HCT116 (cell line): ENCODE results near the gene PRKCZ. TPM values are rescaled to one million over a fixed set of nuclear protein-coding genes. Genes with fewer than 3 reads are reported as not detected.

Source experiments
- ATAC-seq: fragments of 200-7000 bp; cut with Tn5 transposase; 2 replicates; pipeline ENCODE4 v1.9.1; 2020; ENCODE audit warnings: mild to moderate bottlenecking, moderate library complexity
- BruUV-seq: library from RNA; stranded (reverse); fragments of 400-500 nt; replicated peaks from 2 replicates; lab custom pipeline; 2021; lab: Mats Ljungman, UMichigan
- CTCF ChIA-PET: fragments of 300-600 bp; sonication (Branson Sonifier 250); formaldehyde crosslinking; loops from one replicate; lab custom pipeline; 2021; ENCODE audit warnings: antibody characterized with exemption; lab: Charles Lee
- POLR2A ChIA-PET: fragments of 300-600, 350-600 bp; sonication (Branson Sonifier 250); formaldehyde crosslinking; loops from one replicate; lab custom pipeline; 2021; ENCODE audit warnings: antibody characterized with exemption; lab: Charles Lee
- RAD21 ChIA-PET, 2 experiments: fragments of 300-600 bp; sonication (Branson Sonifier 250); formaldehyde crosslinking; loops; one replicate each; lab custom pipeline; 2023; ENCODE audit warnings: low total read pairs in 2 of 2; ENCODE audit not compliant: uncharacterized antibody in 2 of 2, unreplicated experiment in 2 of 2, low non-redundant PET in 1 of 2; lab: Charles Lee
- DNase-seq: peaks from one replicate; pipeline ENCODE4 v3.0.0-alpha.2; 2010; ENCODE audit warnings: low read depth, low spot score
- H2AFZ ChIP-seq: fragments of 200-600 bp; shearing (Covaris generic), sonication (generic); 2 replicates; pipeline ENCODE4 v1.6.1; 2017; ENCODE audit warnings: low read depth, mixed run types, mixed read lengths, antibody characterized with exemption, low read length; ENCODE audit not compliant: poor library complexity, severe bottlenecking
- H3K27ac ChIP-seq: 2 replicates; pipeline ENCODE4 v1.5.1; 2012; ENCODE audit warnings: low read depth, low read length
- H3K27me3 ChIP-seq: fragments of 200-600 bp; sonication (generic); 2 replicates; pipeline ENCODE4 v1.6.1; 2016; ENCODE audit warnings: mixed run types, low read length, mixed read lengths; ENCODE audit not compliant: insufficient read depth
- H3K36me3 ChIP-seq, 2 experiments: fragments of 200-500 bp in 1 of 2; fragments of 200-600 bp in 1 of 2; sonication (Bioruptor generic) in 1 of 2; sonication (generic) in 1 of 2; 2 replicates each; pipeline versions ENCODE4 v1.5.1 to v1.6.1; 2014 to 2016; ENCODE audit warnings: low read length in 2 of 2, inconsistent platforms in 1 of 2, mixed read lengths in 1 of 2, mixed run types in 1 of 2; ENCODE audit not compliant: insufficient read depth in 2 of 2, control insufficient read depth in 1 of 2
- H3K4me1 ChIP-seq, 2 experiments: fragments of 200-600 bp in 1 of 2; sonication (generic) in 1 of 2; 2 replicates each; pipeline versions ENCODE4 v1.5.1 to v1.6.1; 2012 to 2017; ENCODE audit warnings: low read length in 2 of 2, inconsistent platforms in 1 of 2, mild to moderate bottlenecking in 1 of 2, mixed read lengths in 1 of 2, mixed run types in 1 of 2, moderate library complexity in 1 of 2; ENCODE audit not compliant: insufficient read depth in 2 of 2, control insufficient read depth in 1 of 2
- H3K4me2 ChIP-seq: fragments of 200-600 bp; sonication (generic); 2 replicates; pipeline ENCODE4 v1.6.1; 2017; ENCODE audit warnings: mixed run types, low read length, mixed read lengths
- H3K4me3 ChIP-seq, 2 experiments: fragments of 200-600 bp in 1 of 2; sonication (generic) in 1 of 2; replicated peaks in 1 of 2; 2 replicates each; pipeline ENCODE4 v1.5.1; 2011 to 2016; ENCODE audit warnings: low read length in 2 of 2, control low read depth in 1 of 2, low read depth in 1 of 2, mild to moderate bottlenecking in 1 of 2, mixed read lengths in 1 of 2, mixed run types in 1 of 2
- H3K79me2 ChIP-seq: fragments of 200-600 bp; sonication (generic); 2 replicates; pipeline ENCODE4 v1.6.1; 2017; ENCODE audit warnings: mild to moderate bottlenecking, mixed run types, low read length, moderate library complexity, mixed read lengths; ENCODE audit not compliant: insufficient read depth
- H3K9ac ChIP-seq: fragments of 200-600 bp; sonication (generic); 2 replicates; pipeline ENCODE4 v1.6.1; 2016; ENCODE audit warnings: low read length, mixed read lengths
- H3K9me2 ChIP-seq: fragments of 200-600 bp; sonication (generic), shearing (Covaris generic); 2 replicates; pipeline ENCODE4 v1.6.1; 2017; ENCODE audit warnings: mixed run types, mild to moderate bottlenecking, moderate library complexity; ENCODE audit not compliant: insufficient read depth
- H3K9me3 ChIP-seq, 2 experiments: fragments of 200-500 bp in 1 of 2; fragments of 200-600 bp in 1 of 2; sonication (Bioruptor generic) in 1 of 2; sonication (generic) in 1 of 2; 2 replicates each; pipeline ENCODE4 v1.6.1; 2014 to 2017; ENCODE audit warnings: low read length in 2 of 2, mixed read lengths in 2 of 2, inconsistent platforms in 1 of 2, low read depth in 1 of 2, mild to moderate bottlenecking in 1 of 2, mixed run types in 1 of 2, moderate library complexity in 1 of 2; ENCODE audit not compliant: control insufficient read depth in 1 of 2, insufficient read depth in 1 of 2
- H4K20me1 ChIP-seq: fragments of 200-600 bp; sonication (generic), shearing (Covaris generic); 2 replicates; pipeline ENCODE4 v1.6.1; 2017; ENCODE audit warnings: mixed run types, mild to moderate bottlenecking, moderate library complexity; ENCODE audit not compliant: insufficient read depth
- CEBPB ChIP-seq: IDR thresholded peaks from 2 replicates; pipeline ENCODE4 v1.6.1; 2012; ENCODE audit warnings: low read depth
- CTCF ChIP-seq, 3 experiments: fragments of 200-600 bp in 1 of 3; sonication (generic) in 1 of 3; IDR thresholded peaks in 2 of 3; conservative IDR thresholded peaks in 1 of 3; 2 replicates each; pipeline ENCODE4 v1.5.1; 2012 to 2017; ENCODE audit warnings: low read depth in 2 of 3, low read length in 2 of 3, antibody characterized with exemption in 1 of 3, borderline replicate concordance in 1 of 3, control low read depth in 1 of 3, mild to moderate bottlenecking in 1 of 3, mixed read lengths in 1 of 3, mixed run types in 1 of 3, moderate library complexity in 1 of 3; ENCODE audit not compliant: insufficient read depth in 1 of 3
- EGR1 ChIP-seq: IDR thresholded peaks from 2 replicates; pipeline ENCODE4 v1.6.1; 2012; ENCODE audit warnings: low read depth
- ELF1 ChIP-seq: IDR thresholded peaks from 2 replicates; pipeline ENCODE4 v1.6.1; 2012; ENCODE audit warnings: low read depth, borderline replicate concordance
- EZH2 ChIP-seq: fragments of 200-600 bp; sonication (generic); IDR thresholded peaks from 2 replicates; pipeline ENCODE4 v1.6.1; 2017; ENCODE audit warnings: antibody characterized with exemption, mixed run types
- EZH2phosphoT487 ChIP-seq: fragments of 200-600 bp; IDR thresholded peaks from 2 replicates; pipeline ENCODE4 v1.6.1; 2018; ENCODE audit warnings: antibody characterized with exemption, borderline replicate concordance
- FOSL1 ChIP-seq: IDR thresholded peaks from 2 replicates; pipeline ENCODE4 v1.6.1; 2012; ENCODE audit warnings: low read depth
- MAX ChIP-seq: IDR thresholded peaks from 2 replicates; pipeline ENCODE4 v1.6.1; 2012
- POLR2A ChIP-seq: IDR thresholded peaks from 2 replicates; pipeline ENCODE4 v1.7.0; 2011; ENCODE audit warnings: borderline replicate concordance; ENCODE audit not compliant: insufficient read depth, insufficient read length; ENCODE audit errors: extremely low read depth
- POLR2AphosphoS5 ChIP-seq: IDR thresholded peaks from 2 replicates; pipeline ENCODE4 v1.6.1; 2011; ENCODE audit warnings: mild to moderate bottlenecking, low read depth, low read length, moderate library complexity
- RAD21 ChIP-seq: IDR thresholded peaks from 2 replicates; pipeline ENCODE4 v1.6.1; 2012; ENCODE audit warnings: low read depth, mild to moderate bottlenecking
- SIN3A ChIP-seq: IDR thresholded peaks from 2 replicates; pipeline ENCODE4 v1.6.1; 2012; ENCODE audit warnings: low read depth
- SP1 ChIP-seq: IDR thresholded peaks from 2 replicates; pipeline ENCODE4 v1.6.1; 2012; ENCODE audit warnings: low read depth
- TCF7L2 ChIP-seq: IDR thresholded peaks from 2 replicates; pipeline ENCODE4 v1.7.0; 2011; ENCODE audit warnings: borderline replicate concordance, inconsistent platforms; ENCODE audit not compliant: insufficient read depth, insufficient read length; ENCODE audit errors: extremely low read depth
- YY1 ChIP-seq: IDR thresholded peaks from 2 replicates; pipeline ENCODE4 v1.6.1; 2011; ENCODE audit warnings: low read length, low read depth, moderate library complexity, mild to moderate bottlenecking; ENCODE audit not compliant: insufficient replicate concordance; ENCODE audit errors: extremely low read depth
- ZFX ChIP-seq: fragments of 450-650 bp; IDR thresholded peaks from 2 replicates; pipeline ENCODE4 v1.6.1; 2017
- ZNF274 ChIP-seq: fragments of 200-500 bp; sonication (Bioruptor generic); IDR thresholded peaks from 2 replicates; pipeline ENCODE4 v1.6.1; 2014; ENCODE audit warnings: mild to moderate bottlenecking, low read depth, low read length, inconsistent platforms
- intact Hi-C: fragments of 100-400 bp; cut with micrococcal nuclease; formaldehyde crosslinking; loops from 2 replicates; pipeline ENCODE4 v1.10.0; 2022
- total RNA-seq: library from RNA; stranded (reverse); gene quantifications from one replicate; pipeline ENCODE4 v1.2.1, GENCODE V29; 2021; ENCODE audit not compliant: unreplicated experiment
- TF ChIP-seq, protein P1 (sequence below): IDR thresholded peaks from 2 replicates; pipeline ENCODE4 v1.6.1; 2011; ENCODE audit warnings: mild to moderate bottlenecking, low read length, moderate library complexity; ENCODE audit not compliant: insufficient replicate concordance; ENCODE audit errors: extremely low read depth
- TF ChIP-seq, protein P2 (sequence below): IDR thresholded peaks from 2 replicates; pipeline ENCODE4 v1.6.1; 2012

PRKCZ gene
- total RNA-seq, 1 experiment from 2014 or later = 46.8 TPM

GRCh38 chr1:2124446-2125198, 74.4 kb downstream of the PRKCZ start:
- Histone ChIP-seq H3K27ac (no peak overlapping the region), H3K79me2 (peaks cover 9% of the 10 kb centered on the region), H3K9ac (no peak overlapping the region), H3K4me3 (no peak overlapping the region), H3K9me3 (no peaks in the 10 kb centered on the region), H4K20me1 (no peaks in the 10 kb centered on the region), H3K27me3 (no peaks in the 10 kb centered on the region), H2AFZ (no peak overlapping the region), H3K36me3 (no peaks in the 10 kb centered on the region), H3K9me2 (no peaks in the 10 kb centered on the region), H3K4me2 (no peak overlapping the region), H3K4me1 (no peaks in the 10 kb centered on the region)
- ATAC-seq = 0 out of 2 replicates have a peak, but pooled peaks have one; percentile 25
- no peak for DNase-seq
- intact Hi-C loops = no loop called here
- BruUV-seq = no TSS peak
- no peak for TF ChIP-seq POLR2A
- TF ChIP-seq EZH2phosphoT487 = no peak
- TF ChIP-seq SP1 = no peak
- TF ChIP-seq ELF1 = no peak
- TF ChIP-seq, protein P1, sequence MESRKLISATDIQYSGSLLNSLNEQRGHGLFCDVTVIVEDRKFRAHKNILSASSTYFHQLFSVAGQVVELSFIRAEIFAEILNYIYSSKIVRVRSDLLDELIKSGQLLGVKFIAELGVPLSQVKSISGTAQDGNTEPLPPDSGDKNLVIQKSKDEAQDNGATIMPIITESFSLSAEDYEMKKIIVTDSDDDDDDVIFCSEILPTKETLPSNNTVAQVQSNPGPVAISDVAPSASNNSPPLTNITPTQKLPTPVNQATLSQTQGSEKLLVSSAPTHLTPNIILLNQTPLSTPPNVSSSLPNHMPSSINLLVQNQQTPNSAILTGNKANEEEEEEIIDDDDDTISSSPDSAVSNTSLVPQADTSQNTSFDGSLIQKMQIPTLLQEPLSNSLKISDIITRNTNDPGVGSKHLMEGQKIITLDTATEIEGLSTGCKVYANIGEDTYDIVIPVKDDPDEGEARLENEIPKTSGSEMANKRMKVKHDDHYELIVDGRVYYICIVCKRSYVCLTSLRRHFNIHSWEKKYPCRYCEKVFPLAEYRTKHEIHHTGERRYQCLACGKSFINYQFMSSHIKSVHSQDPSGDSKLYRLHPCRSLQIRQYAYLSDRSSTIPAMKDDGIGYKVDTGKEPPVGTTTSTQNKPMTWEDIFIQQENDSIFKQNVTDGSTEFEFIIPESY = no peak
- no peak for TF ChIP-seq ZNF274
- TF ChIP-seq FOSL1 = no peak
- no peak for TF ChIP-seq SIN3A
- no peak for TF ChIP-seq TCF7L2
- no peak for TF ChIP-seq POLR2AphosphoS5
- no peak for TF ChIP-seq EGR1
- no peak for TF ChIP-seq EZH2
- no peak for TF ChIP-seq CTCF (IDR thresholded peaks at IDR 0.05 in 2 of 3, conservative IDR thresholded peaks at IDR 0.05 in 1 of 3; ENCODE audit: borderline replicate concordance in 1 of 3, insufficient read depth in 1 of 3, low read depth in 2 of 3, low read length in 2 of 3)
- no peak for TF ChIP-seq YY1
- TF ChIP-seq, protein P2, sequence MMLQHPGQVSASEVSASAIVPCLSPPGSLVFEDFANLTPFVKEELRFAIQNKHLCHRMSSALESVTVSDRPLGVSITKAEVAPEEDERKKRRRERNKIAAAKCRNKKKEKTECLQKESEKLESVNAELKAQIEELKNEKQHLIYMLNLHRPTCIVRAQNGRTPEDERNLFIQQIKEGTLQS = no peak
- TF ChIP-seq RAD21 = no peak
- TF ChIP-seq ZFX = no peak
- no peak for TF ChIP-seq MAX
- no peak for TF ChIP-seq CEBPB
- ChIA-PET POLR2A (no interaction called here), RAD21 (no interaction called here), CTCF (interaction anchor here (2.1 kb wide), 1 partner anchor 15 kb away, joined by 7 read pairs; no protein-coding TSS in a partner anchor)
